Measurements from ENCODE around the gene SHFL. TPM values are rescaled to one million over a fixed set of nuclear protein-coding genes. Genes with fewer than 3 reads are reported as not detected.

Gene SHFL
- total RNA-seq, 6 experiments from 2014 or later = 68.5 to 119 (median 88.9) TPM

GRCh38 chr19:10083911-10084310, 2.2 kb upstream of the SHFL start:
- H3K27ac ChIP-seq = no peak overlapping the region
- H3K4me1 ChIP-seq = peaks cover 0 to 7% (median 1%) of the 10 kb centered on the region in 4 donors
- ATAC-seq (no peak), DNase-seq (no peak)
- H3K9me3 ChIP-seq = no peaks in the 10 kb centered on the region
- peaks cover 0 to 2% (median under 1%) of the 10 kb centered on the region in 4 donors for H3K36me3 ChIP-seq
- H3K27me3 ChIP-seq = no peaks in the 10 kb centered on the region
- TF ChIP-seq CTCF (IDR thresholded peaks at IDR 0.05) (no peak), POLR2A (IDR thresholded peaks at IDR 0.05) (no peak)
- WGBS (ENCODE audit: insufficient coverage, low coverage, low lambda C conversion rate, missing lambda C conversion rate) = 60% methylated on average over 8 of the region's 9 CpGs
- intact Hi-C loops (cut with DNase I) = no loop called here
- no peak overlapping the region for H3K4me3 ChIP-seq

- H3K27me3 ChIP-seq = no peaks in the 10 kb centered on the region
- H3K27ac ChIP-seq = no peak overlapping the region
- intact Hi-C loops (cut with DNase I) = no loop called here
- ATAC-seq (no peak), DNase-seq (no peak)
- no peak overlapping the region for H3K4me3 ChIP-seq
- H3K4me1 ChIP-seq = peaks cover 0 to 10% (median 0%) of the 10 kb centered on the region in 4 donors
- H3K9me3 ChIP-seq = no peaks in the 10 kb centered on the region
- H3K36me3 ChIP-seq = peaks cover 0 to 7% (median 3%) of the 10 kb centered on the region in 4 donors
- WGBS (ENCODE audit: insufficient coverage, low coverage, low lambda C conversion rate, missing lambda C conversion rate) = 100% methylated on average over 2 of the region's 3 CpGs
- TF ChIP-seq CTCF (IDR thresholded peaks at IDR 0.05) = no peak
- no peak for TF ChIP-seq POLR2A (IDR thresholded peaks at IDR 0.05)
These were observed 1.3 kb upstream of the SHFL start for GRCh38 chr19:10084803-10085202.

DNA sequence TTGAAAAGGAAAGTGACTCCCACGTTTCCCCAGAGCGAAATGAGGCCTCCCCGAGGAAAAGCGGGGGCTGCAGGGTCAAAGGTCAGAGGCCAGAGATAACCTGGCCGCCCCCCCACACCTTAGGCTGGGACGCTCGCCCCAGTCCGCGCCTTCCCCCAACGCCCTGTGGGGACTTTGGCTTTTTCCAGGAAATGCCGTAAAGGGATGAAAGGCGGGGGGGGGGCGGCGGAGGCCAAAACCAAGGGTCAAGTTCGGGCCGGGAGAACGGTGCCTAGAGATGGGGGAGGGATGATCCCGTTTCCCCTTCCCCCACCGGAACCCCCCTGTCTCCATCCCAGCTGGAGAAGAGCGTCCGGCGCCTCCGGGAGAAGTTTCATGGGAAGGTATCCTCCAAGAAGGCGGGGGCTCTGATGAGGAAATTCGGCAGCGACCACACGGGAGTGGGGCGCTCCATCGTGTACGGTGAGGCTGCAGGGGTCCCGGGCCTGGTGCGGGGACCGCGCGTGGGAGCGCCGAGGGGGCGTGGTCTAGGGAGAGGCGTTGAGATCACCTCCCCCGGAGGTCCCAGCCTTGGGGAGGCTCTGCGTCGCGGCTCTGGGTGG, 575 bp downstream of the SHFL start:
- Histone ChIP-seq H3K4me3 (peak overlapping the region; percentile 96 to 100 (median 99)), H3K4me1 (peaks cover 0 to 26% (median 4%) of the 10 kb centered on the region in 4 donors), H3K36me3 (peaks cover 0 to 12% (median 5%) of the 10 kb centered on the region in 4 donors), H3K27me3 (no peaks in the 10 kb centered on the region), H3K27ac (peak overlapping the region; percentile 90 to 97 (median 97)), H3K9me3 (no peaks in the 10 kb centered on the region)
- peak; percentile 81 to 84 (median 84) for DNase-seq
- TF ChIP-seq POLR2A (IDR thresholded peaks at IDR 0.05) = no peak
- TF ChIP-seq CTCF (IDR thresholded peaks at IDR 0.05) = no peak
- intact Hi-C loops (cut with DNase I) = no loop called here
- 0% methylated on average over 12 of the region's 43 CpGs for WGBS (ENCODE audit: insufficient coverage, low coverage, low lambda C conversion rate, missing lambda C conversion rate)
- peak; percentile 55 to 61 (median 60) for ATAC-seq

- Histone ChIP-seq H3K27ac (peak overlapping the region in 2 of 3 donors; percentile 97), H3K4me3 (peak overlapping the region; percentile 96 to 100 (median 99)), H3K4me1 (peaks cover 0 to 33% (median 8%) of the 10 kb centered on the region in 4 donors), H3K36me3 (peaks cover under 1 to 18% (median 9%) of the 10 kb centered on the region in 4 donors), H3K9me3 (no peaks in the 10 kb centered on the region), H3K27me3 (no peaks in the 10 kb centered on the region)
- TF ChIP-seq CTCF (IDR thresholded peaks at IDR 0.05) (no peak), POLR2A (IDR thresholded peaks at IDR 0.05) (no peak)
- DNase-seq (no peak), ATAC-seq (no peak)
- WGBS (ENCODE audit: insufficient coverage, low coverage, low lambda C conversion rate, missing lambda C conversion rate) = 94% methylated on average over 5 of the region's 18 CpGs
- intact Hi-C loops (cut with DNase I) = no loop called here
These were observed 1.4 kb downstream of the SHFL start for GRCh38 chr19:10087296-10088061.

Measured in right lobe of liver (tissue), 6 donors.